HEK293 (cell line): ENCODE results near the gene DUSP14.

Experiments
- FEZF1 ChIP-seq: fragments of 450-650 bp; formaldehyde crosslinking; IDR thresholded peaks from 2 replicates; pipeline ENCODE4 v1.5.1; 2016; ENCODE audit warnings: missing biosample characterization, missing genetic modification characterization
- KLF9 ChIP-seq: fragments of 450-650 bp; formaldehyde crosslinking; IDR thresholded peaks from 2 replicates; pipeline ENCODE4 v1.5.1; 2016; ENCODE audit warnings: missing biosample characterization, missing genetic modification characterization, low read depth
- RBAK ChIP-seq: fragments of 450-650 bp; formaldehyde crosslinking; IDR thresholded peaks from 2 replicates; pipeline ENCODE4 v1.5.1; 2016; ENCODE audit warnings: missing biosample characterization, missing genetic modification characterization
- SP7 ChIP-seq: fragments of 450-650 bp; formaldehyde crosslinking; IDR thresholded peaks from 2 replicates; pipeline ENCODE4 v1.5.1; 2016; ENCODE audit warnings: missing biosample characterization, missing genetic modification characterization
- TCF7L2 ChIP-seq: IDR thresholded peaks from 2 replicates; pipeline ENCODE4 v1.6.1; 2011; ENCODE audit warnings: low read depth, mild to moderate bottlenecking, inconsistent platforms, low read length, moderate library complexity, borderline replicate concordance
- ZEB2 ChIP-seq: fragments of 450-650 bp; formaldehyde crosslinking; IDR thresholded peaks from 2 replicates; pipeline ENCODE4 v1.5.1; 2016; ENCODE audit warnings: missing biosample characterization, missing genetic modification characterization
- ZNF121 ChIP-seq: fragments of 450-650 bp; formaldehyde crosslinking; IDR thresholded peaks from 2 replicates; pipeline ENCODE4 v1.5.1; 2016; ENCODE audit warnings: missing biosample characterization, missing genetic modification characterization
- ZNF16 ChIP-seq: fragments of 450-650 bp; formaldehyde crosslinking; IDR thresholded peaks from 2 replicates; pipeline ENCODE4 v1.5.1; 2016; ENCODE audit warnings: low read depth, missing biosample characterization, missing genetic modification characterization
- ZNF2 ChIP-seq: fragments of 450-650 bp; formaldehyde crosslinking; IDR thresholded peaks from 2 replicates; pipeline ENCODE4 v1.5.1; 2016; ENCODE audit warnings: missing biosample characterization, missing genetic modification characterization
- ZNF223 ChIP-seq: fragments of 450-650 bp; formaldehyde crosslinking; IDR thresholded peaks from 2 replicates; pipeline ENCODE4 v1.5.1; 2016; ENCODE audit warnings: missing biosample characterization, missing genetic modification characterization
- ZNF248 ChIP-seq: fragments of 450-650 bp; formaldehyde crosslinking; IDR thresholded peaks from 2 replicates; pipeline ENCODE4 v1.5.1; 2017; ENCODE audit warnings: missing biosample characterization, missing genetic modification characterization
- ZNF292 ChIP-seq: fragments of 450-650 bp; formaldehyde crosslinking; IDR thresholded peaks from 2 replicates; pipeline ENCODE4 v1.5.1; 2016; ENCODE audit warnings: low read depth, missing biosample characterization, missing genetic modification characterization, borderline replicate concordance
- ZNF341 ChIP-seq: fragments of 450-650 bp; formaldehyde crosslinking; IDR thresholded peaks from 2 replicates; pipeline ENCODE4; 2016; ENCODE audit warnings: low read depth, missing biosample characterization, missing genetic modification characterization
- ZNF37A ChIP-seq: fragments of 450-650 bp; IDR thresholded peaks from 2 replicates; pipeline ENCODE4 v1.5.1; 2018; ENCODE audit warnings: missing biosample characterization, missing genetic modification characterization
- ZNF391 ChIP-seq: fragments of 450-650 bp; formaldehyde crosslinking; IDR thresholded peaks from 2 replicates; pipeline ENCODE4 v1.5.1; 2016; ENCODE audit warnings: low read depth, missing biosample characterization, missing genetic modification characterization, borderline replicate concordance
- ZNF544 ChIP-seq: fragments of 450-650 bp; formaldehyde crosslinking; IDR thresholded peaks from 2 replicates; pipeline ENCODE4 v1.5.0; 2017; ENCODE audit warnings: missing biosample characterization, missing genetic modification characterization
- ZNF549 ChIP-seq: fragments of 450-650 bp; IDR thresholded peaks from 2 replicates; pipeline ENCODE4 v1.5.1; 2018; ENCODE audit warnings: missing biosample characterization, missing genetic modification characterization, mild to moderate bottlenecking, inconsistent platforms, moderate library complexity
- ZNF561 ChIP-seq: fragments of 450-650 bp; IDR thresholded peaks from 2 replicates; pipeline ENCODE4 v1.5.1; 2018; ENCODE audit warnings: missing biosample characterization, missing genetic modification characterization, borderline replicate concordance
- ZNF585B ChIP-seq: fragments of 450-650 bp; formaldehyde crosslinking; IDR thresholded peaks from 2 replicates; pipeline ENCODE4 v1.5.1; 2016; ENCODE audit warnings: missing biosample characterization, missing genetic modification characterization
- ZNF629 ChIP-seq: fragments of 450-650 bp; formaldehyde crosslinking; IDR thresholded peaks from 2 replicates; pipeline ENCODE4 v1.5.1; 2017; ENCODE audit warnings: missing biosample characterization, missing genetic modification characterization
- ZNF664 ChIP-seq: fragments of 450-650 bp; formaldehyde crosslinking; IDR thresholded peaks from 2 replicates; pipeline ENCODE4 v1.5.1; 2016; ENCODE audit warnings: missing biosample characterization, missing genetic modification characterization
- ZNF777 ChIP-seq: fragments of 450-650 bp; formaldehyde crosslinking; IDR thresholded peaks from 2 replicates; pipeline ENCODE4 v1.5.1; 2017; ENCODE audit warnings: missing biosample characterization, missing genetic modification characterization, borderline replicate concordance
- ZSCAN16 ChIP-seq: fragments of 450-650 bp; formaldehyde crosslinking; IDR thresholded peaks from 2 replicates; pipeline ENCODE4 v1.5.1; 2016; ENCODE audit warnings: missing biosample characterization, missing genetic modification characterization
- TF ChIP-seq, protein P1 (sequence below): fragments of 450-650 bp; formaldehyde crosslinking; IDR thresholded peaks from 2 replicates; pipeline ENCODE4 v1.5.1; 2016; ENCODE audit warnings: missing biosample characterization, missing genetic modification characterization, borderline replicate concordance
- TF ChIP-seq, protein P2 (sequence below): fragments of 450-650 bp; formaldehyde crosslinking; IDR thresholded peaks from 2 replicates; pipeline ENCODE4 v1.5.1; 2016; ENCODE audit warnings: missing biosample characterization, missing genetic modification characterization
- TF ChIP-seq, protein P3 (sequence below): fragments of 450-650 bp; formaldehyde crosslinking; IDR thresholded peaks from 2 replicates; pipeline ENCODE4 v1.5.1; 2016; ENCODE audit warnings: missing biosample characterization, missing genetic modification characterization, borderline replicate concordance

The DUSP14 gene

DNA sequence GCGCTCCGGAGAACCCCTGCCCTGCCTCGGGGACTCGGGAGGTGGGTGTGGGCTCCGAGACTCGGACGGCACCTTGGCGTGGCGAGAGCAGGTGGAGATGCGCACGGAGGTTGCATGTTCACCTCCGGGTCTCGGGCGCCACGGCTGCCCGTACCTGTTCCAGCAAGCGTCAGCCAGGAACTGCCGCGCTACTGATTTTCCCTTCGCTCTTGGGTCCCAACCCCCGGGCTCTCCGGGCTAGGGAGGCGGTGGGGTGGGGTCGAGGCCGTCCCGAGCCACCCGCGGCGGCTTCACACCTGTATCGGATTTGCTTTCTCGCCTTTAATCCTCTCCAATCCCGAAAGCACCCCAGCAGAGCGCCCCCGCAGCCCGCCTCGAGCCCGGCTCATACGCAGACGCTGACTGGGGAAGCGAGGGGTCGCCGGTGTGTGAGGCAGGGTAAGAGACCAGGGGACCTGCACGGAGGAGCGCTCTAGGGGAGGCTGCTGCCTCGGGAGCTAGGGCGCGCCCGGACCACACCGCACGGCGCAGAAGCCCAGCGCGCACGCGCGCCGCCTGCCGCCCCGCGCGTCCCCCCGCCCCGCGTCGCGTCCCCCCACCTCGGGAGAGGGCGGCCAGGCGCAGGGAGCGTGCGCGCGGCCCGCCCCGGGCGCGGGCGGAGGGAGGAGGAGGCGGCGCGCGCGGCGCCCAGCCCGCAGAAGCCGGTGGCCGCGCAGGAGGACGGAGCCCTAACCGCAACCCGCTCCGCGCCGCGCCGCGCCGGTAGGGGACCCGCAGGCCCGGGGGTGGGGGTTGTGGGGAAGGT, at the start of gene DUSP14 (continued):
- no peak for TF ChIP-seq ZNF16 (tag by site-specific recombination)
- TF ChIP-seq TCF7L2: no peak
- TF ChIP-seq ZNF549 (tag by site-specific recombination): no peak
- TF ChIP-seq, protein P1, sequence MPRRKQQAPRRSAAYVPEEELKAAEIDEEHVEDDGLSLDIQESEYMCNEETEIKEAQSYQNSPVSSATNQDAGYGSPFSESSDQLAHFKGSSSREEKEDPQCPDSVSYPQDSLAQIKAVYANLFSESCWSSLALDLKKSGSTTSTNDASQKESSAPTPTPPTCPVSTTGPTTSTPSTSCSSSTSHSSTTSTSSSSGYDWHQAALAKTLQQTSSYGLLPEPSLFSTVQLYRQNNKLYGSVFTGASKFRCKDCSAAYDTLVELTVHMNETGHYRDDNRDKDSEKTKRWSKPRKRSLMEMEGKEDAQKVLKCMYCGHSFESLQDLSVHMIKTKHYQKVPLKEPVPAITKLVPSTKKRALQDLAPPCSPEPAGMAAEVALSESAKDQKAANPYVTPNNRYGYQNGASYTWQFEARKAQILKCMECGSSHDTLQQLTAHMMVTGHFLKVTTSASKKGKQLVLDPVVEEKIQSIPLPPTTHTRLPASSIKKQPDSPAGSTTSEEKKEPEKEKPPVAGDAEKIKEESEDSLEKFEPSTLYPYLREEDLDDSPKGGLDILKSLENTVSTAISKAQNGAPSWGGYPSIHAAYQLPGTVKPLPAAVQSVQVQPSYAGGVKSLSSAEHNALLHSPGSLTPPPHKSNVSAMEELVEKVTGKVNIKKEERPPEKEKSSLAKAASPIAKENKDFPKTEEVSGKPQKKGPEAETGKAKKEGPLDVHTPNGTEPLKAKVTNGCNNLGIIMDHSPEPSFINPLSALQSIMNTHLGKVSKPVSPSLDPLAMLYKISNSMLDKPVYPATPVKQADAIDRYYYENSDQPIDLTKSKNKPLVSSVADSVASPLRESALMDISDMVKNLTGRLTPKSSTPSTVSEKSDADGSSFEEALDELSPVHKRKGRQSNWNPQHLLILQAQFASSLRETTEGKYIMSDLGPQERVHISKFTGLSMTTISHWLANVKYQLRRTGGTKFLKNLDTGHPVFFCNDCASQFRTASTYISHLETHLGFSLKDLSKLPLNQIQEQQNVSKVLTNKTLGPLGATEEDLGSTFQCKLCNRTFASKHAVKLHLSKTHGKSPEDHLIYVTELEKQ: no peak
- TF ChIP-seq ZNF777 (tag by site-specific recombination): no peak
- TF ChIP-seq ZNF121 (tag by site-specific recombination): no peak
- TF ChIP-seq ZNF561 (tag by site-specific recombination): peak; percentile 60; the same call in 1 of the 2 replicates
- no peak for TF ChIP-seq ZNF664
- TF ChIP-seq ZNF223 (tag by site-specific recombination): no peak
- TF ChIP-seq, protein P2, sequence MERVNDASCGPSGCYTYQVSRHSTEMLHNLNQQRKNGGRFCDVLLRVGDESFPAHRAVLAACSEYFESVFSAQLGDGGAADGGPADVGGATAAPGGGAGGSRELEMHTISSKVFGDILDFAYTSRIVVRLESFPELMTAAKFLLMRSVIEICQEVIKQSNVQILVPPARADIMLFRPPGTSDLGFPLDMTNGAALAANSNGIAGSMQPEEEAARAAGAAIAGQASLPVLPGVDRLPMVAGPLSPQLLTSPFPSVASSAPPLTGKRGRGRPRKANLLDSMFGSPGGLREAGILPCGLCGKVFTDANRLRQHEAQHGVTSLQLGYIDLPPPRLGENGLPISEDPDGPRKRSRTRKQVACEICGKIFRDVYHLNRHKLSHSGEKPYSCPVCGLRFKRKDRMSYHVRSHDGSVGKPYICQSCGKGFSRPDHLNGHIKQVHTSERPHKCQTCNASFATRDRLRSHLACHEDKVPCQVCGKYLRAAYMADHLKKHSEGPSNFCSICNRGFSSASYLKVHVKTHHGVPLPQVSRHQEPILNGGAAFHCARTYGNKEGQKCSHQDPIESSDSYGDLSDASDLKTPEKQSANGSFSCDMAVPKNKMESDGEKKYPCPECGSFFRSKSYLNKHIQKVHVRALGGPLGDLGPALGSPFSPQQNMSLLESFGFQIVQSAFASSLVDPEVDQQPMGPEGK (tag by site-specific recombination): peak; percentile 59
- TF ChIP-seq ZNF2 (tag by site-specific recombination): 0 out of 2 replicates have a peak, but pooled peaks have one; percentile 27
- TF ChIP-seq ZNF292 (tag by site-specific recombination): no peak
- no peak; the same call in 1 of the 2 replicates for TF ChIP-seq SP7 (tag by site-specific recombination)
- no peak for TF ChIP-seq FEZF1
- no peak for TF ChIP-seq ZSCAN16 (tag by site-specific recombination)
- TF ChIP-seq ZNF341 (tag by site-specific recombination): no peak
- TF ChIP-seq ZEB2: peak; percentile 74
- peak; percentile 72; the same call in 1 of the 2 replicates for TF ChIP-seq KLF9
- TF ChIP-seq ZNF629 (tag by site-specific recombination): no peak; the same call in 1 of the 2 replicates
- TF ChIP-seq ZNF585B (tag by site-specific recombination): no peak
- TF ChIP-seq ZNF37A (tag by site-specific recombination): no peak
- TF ChIP-seq ZNF544: no peak
- TF ChIP-seq ZNF391 (tag by site-specific recombination): no peak
- TF ChIP-seq ZNF248 (tag by site-specific recombination): no peak
- no peak for TF ChIP-seq RBAK (tag by site-specific recombination)
- TF ChIP-seq, protein P3, sequence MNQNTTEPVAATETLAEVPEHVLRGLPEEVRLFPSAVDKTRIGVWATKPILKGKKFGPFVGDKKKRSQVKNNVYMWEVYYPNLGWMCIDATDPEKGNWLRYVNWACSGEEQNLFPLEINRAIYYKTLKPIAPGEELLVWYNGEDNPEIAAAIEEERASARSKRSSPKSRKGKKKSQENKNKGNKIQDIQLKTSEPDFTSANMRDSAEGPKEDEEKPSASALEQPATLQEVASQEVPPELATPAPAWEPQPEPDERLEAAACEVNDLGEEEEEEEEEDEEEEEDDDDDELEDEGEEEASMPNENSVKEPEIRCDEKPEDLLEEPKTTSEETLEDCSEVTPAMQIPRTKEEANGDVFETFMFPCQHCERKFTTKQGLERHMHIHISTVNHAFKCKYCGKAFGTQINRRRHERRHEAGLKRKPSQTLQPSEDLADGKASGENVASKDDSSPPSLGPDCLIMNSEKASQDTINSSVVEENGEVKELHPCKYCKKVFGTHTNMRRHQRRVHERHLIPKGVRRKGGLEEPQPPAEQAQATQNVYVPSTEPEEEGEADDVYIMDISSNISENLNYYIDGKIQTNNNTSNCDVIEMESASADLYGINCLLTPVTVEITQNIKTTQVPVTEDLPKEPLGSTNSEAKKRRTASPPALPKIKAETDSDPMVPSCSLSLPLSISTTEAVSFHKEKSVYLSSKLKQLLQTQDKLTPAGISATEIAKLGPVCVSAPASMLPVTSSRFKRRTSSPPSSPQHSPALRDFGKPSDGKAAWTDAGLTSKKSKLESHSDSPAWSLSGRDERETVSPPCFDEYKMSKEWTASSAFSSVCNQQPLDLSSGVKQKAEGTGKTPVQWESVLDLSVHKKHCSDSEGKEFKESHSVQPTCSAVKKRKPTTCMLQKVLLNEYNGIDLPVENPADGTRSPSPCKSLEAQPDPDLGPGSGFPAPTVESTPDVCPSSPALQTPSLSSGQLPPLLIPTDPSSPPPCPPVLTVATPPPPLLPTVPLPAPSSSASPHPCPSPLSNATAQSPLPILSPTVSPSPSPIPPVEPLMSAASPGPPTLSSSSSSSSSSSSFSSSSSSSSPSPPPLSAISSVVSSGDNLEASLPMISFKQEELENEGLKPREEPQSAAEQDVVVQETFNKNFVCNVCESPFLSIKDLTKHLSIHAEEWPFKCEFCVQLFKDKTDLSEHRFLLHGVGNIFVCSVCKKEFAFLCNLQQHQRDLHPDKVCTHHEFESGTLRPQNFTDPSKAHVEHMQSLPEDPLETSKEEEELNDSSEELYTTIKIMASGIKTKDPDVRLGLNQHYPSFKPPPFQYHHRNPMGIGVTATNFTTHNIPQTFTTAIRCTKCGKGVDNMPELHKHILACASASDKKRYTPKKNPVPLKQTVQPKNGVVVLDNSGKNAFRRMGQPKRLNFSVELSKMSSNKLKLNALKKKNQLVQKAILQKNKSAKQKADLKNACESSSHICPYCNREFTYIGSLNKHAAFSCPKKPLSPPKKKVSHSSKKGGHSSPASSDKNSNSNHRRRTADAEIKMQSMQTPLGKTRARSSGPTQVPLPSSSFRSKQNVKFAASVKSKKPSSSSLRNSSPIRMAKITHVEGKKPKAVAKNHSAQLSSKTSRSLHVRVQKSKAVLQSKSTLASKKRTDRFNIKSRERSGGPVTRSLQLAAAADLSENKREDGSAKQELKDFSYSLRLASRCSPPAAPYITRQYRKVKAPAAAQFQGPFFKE (tag by site-specific recombination): 0 out of 2 replicates have a peak, but pooled peaks have one; percentile 42
